K562 (cell line): ENCODE data around the gene MSH4. TPM values are rescaled to one million over a fixed set of nuclear protein-coding genes. Genes with fewer than 3 reads are reported as not detected.
A peak's percentile ranks its signal among the peaks of the same experiment; 100 is the strongest.

Experiments used
- ATAC-seq: fragments of 200-7000 bp; cut with Tn5 transposase; 3 replicates; pipeline ENCODE4 v1.9.1; 2020; ENCODE audit warnings: moderate library complexity
- BruUV-seq: library from RNA; stranded (reverse); fragments of 400-500 nt; replicated peaks from 2 replicates; lab custom pipeline; 2021; lab: Mats Ljungman, UMichigan
- CTCF ChIA-PET: fragments of 300-600 bp; formaldehyde crosslinking; extraction: SDS; loops from one replicate; lab custom pipeline; 2021; ENCODE audit warnings: low intra/inter-chr PET ratio; lab: Yijun Ruan, JAX
- POLR2A ChIA-PET: fragments of 300-600, 350-650 bp; sonication (Branson Sonifier 250); formaldehyde crosslinking; extraction: SDS; loops from one replicate; lab custom pipeline; 2021; ENCODE audit warnings: antibody characterized with exemption, inconsistent platforms; lab: Yijun Ruan, JAX
- DNase-seq, 4 experiments: peaks; one replicate each; pipeline versions ENCODE4 v3.0.0 to v3.0.0-alpha.2; 2011 to 2018; ENCODE audit warnings: low spot score in 3 of 4, mixed read lengths in 3 of 4; ENCODE audit errors: extremely low read depth in 1 of 4
- FAIRE-seq: peaks from 2 replicates; lab custom pipeline; 2011; peaks lifted over from hg19 to GRCh38; lab: Jason Lieb, UNC
- H2AFZ ChIP-seq: 2 replicates; pipeline ENCODE4 v1.6.0; 2011; ENCODE audit warnings: low read depth, low read length, control low read depth, inconsistent platforms
- H3K27ac ChIP-seq: fragments of 200-600 bp; 3 replicates; pipeline ENCODE4 v1.8.0; 2011; ENCODE audit warnings: low read depth, mild to moderate bottlenecking, control low read depth, inconsistent platforms, low read length, moderate library complexity, mixed read lengths; ENCODE audit errors: extremely low read depth
- H3K27me3 ChIP-seq, 2 experiments: fragments of 300-600 bp in 1 of 2; 2 replicates in 1 of 2; 3 replicates in 1 of 2; pipeline versions ENCODE4 v1.6.0 to v1.8.0; 2011; ENCODE audit warnings: inconsistent platforms in 2 of 2, low read length in 2 of 2, mild to moderate bottlenecking in 1 of 2, mixed read lengths in 1 of 2, moderate library complexity in 1 of 2; ENCODE audit not compliant: control insufficient read depth in 2 of 2, insufficient read depth in 2 of 2
- H3K36me3 ChIP-seq: fragments of 300-600 bp; 3 replicates; pipeline ENCODE4 v1.8.0; 2011; ENCODE audit warnings: mild to moderate bottlenecking, low read length, inconsistent platforms; ENCODE audit not compliant: control insufficient read depth, insufficient read depth
- H3K4me1 ChIP-seq, 2 experiments: fragments of 200-600 bp in 1 of 2; replicated peaks in 1 of 2; 2 replicates in 1 of 2; 3 replicates in 1 of 2; pipeline versions ENCODE4 v1.5.1 to v1.8.0; 2011; ENCODE audit warnings: inconsistent platforms in 2 of 2, low read length in 2 of 2, mild to moderate bottlenecking in 1 of 2, mixed read lengths in 1 of 2, moderate library complexity in 1 of 2; ENCODE audit not compliant: control insufficient read depth in 2 of 2, insufficient read depth in 2 of 2
- H3K4me2 ChIP-seq: 2 replicates; pipeline ENCODE4 v1.6.1; 2011; ENCODE audit warnings: low read length, control low read depth, inconsistent platforms, mixed read lengths; ENCODE audit not compliant: insufficient read depth
- H3K4me3 ChIP-seq: fragments of 200-600 bp; sonication (generic), shearing (Covaris generic); 2 replicates; pipeline ENCODE4 v1.5.1; 2016; ENCODE audit warnings: control low read depth, inconsistent platforms
- H3K79me2 ChIP-seq: fragments of 200-600 bp; 3 replicates; pipeline ENCODE4 v1.8.0; 2011; ENCODE audit warnings: low read length, inconsistent platforms; ENCODE audit not compliant: control insufficient read depth, insufficient read depth
- H3K9ac ChIP-seq, 2 experiments: 2 replicates each; pipeline versions ENCODE4 v1.6.0 to v1.6.1; 2011; ENCODE audit warnings: low read depth in 2 of 2, low read length in 2 of 2, control low read depth in 1 of 2, inconsistent platforms in 1 of 2, mild to moderate bottlenecking in 1 of 2, mixed read lengths in 1 of 2; ENCODE audit not compliant: insufficient read depth in 1 of 2
- H3K9me1 ChIP-seq: one replicate; pipeline ENCODE4 v1.6.0; 2011; ENCODE audit warnings: inconsistent platforms, mild to moderate bottlenecking, low read length, moderate library complexity; ENCODE audit not compliant: control insufficient read depth, insufficient read depth
- H3K9me3 ChIP-seq: replicated peaks from 2 replicates; pipeline ENCODE4 v1.5.1; 2011; ENCODE audit warnings: low read depth, low read length, inconsistent platforms; ENCODE audit not compliant: control insufficient read depth, insufficient read depth
- H4K20me1 ChIP-seq: replicated peaks from 2 replicates; pipeline ENCODE4 v1.6.1; 2011; ENCODE audit warnings: low read length, inconsistent platforms, mixed read lengths; ENCODE audit not compliant: control insufficient read depth, insufficient read depth
- BCL6 ChIP-seq: fragments of 250-450 bp; sonication (Bioruptor Pico); IDR thresholded peaks from 2 replicates; pipeline ENCODE4 v1.4.0; 2020
- CEBPB ChIP-seq: fragments of 450-650 bp; IDR thresholded peaks from 2 replicates; pipeline ENCODE4 v1.6.1; 2016; ENCODE audit warnings: missing genetic modification characterization, missing compliant biosample characterization
- CEBPG ChIP-seq, 3 experiments: fragments of 200-800 bp in 1 of 3; sonication (Bioruptor generic) in 1 of 3; sonication (generic) in 1 of 3; formaldehyde crosslinking in 1 of 3; IDR thresholded peaks in 2 of 3; conservative IDR thresholded peaks in 1 of 3; 2 replicates each; pipeline versions ENCODE4 v1.6.1 to v1.8.0; 2016 to 2022; ENCODE audit warnings: missing compliant biosample characterization in 2 of 3, missing genetic modification characterization in 2 of 3, mild to moderate bottlenecking in 1 of 3, missing genetic modification reagents in 1 of 3
- ZNF239 ChIP-seq: fragments of 250-450 bp; sonication (Bioruptor Pico); IDR thresholded peaks from 2 replicates; pipeline ENCODE4 v1.4.0; 2020; ENCODE audit warnings: mild to moderate bottlenecking
- in situ Hi-C: fragments of 300-500 bp; cut with MboI; formaldehyde crosslinking; loops from 4 replicates; pipeline ENCODE4 v1.15.0; 2018; ENCODE audit warnings: inconsistent platforms, mixed read lengths
- intact Hi-C: fragments of 100-400 bp; cut with micrococcal nuclease; formaldehyde crosslinking; loops from 2 replicates; pipeline ENCODE4 v1.14.2; 2022
- polyA plus RNA-seq, 8 experiments: library from polyadenylated mRNA; depleted of rRNA in 4 of 8; stranded (reverse) in 5 of 8; unstranded in 3 of 8; fragments of >200 nt; fragmentation: Nextera tagmentation in 2 of 8; fragmentation: Illumina TruSeq in 1 of 8; extraction: Ambion mirVana in 2 of 8; extraction: Trizol in 1 of 8; gene quantifications; 2 replicates each; pipeline versions ENCODE4 v1.2.1 to v1.2.3, GENCODE V29; 2011 to 2014; ENCODE audit warnings: inconsistent platforms in 1 of 8, missing spikeins in 1 of 8
- total RNA-seq, 7 experiments: library from RNA; depleted of rRNA in 6 of 7; stranded (reverse); fragments of >200 nt in 6 of 7; fragmentation: Illumina TruSeq in 2 of 7; extraction: Trizol in 2 of 7; gene quantifications; 2 replicates each; pipeline versions ENCODE4 v1.2.1 to v1.2.3, GENCODE V29; 2011 to 2021; ENCODE audit warnings: low replicate concordance in 1 of 7
- TF ChIP-seq, protein P1 (sequence below): sonication (generic); formaldehyde crosslinking; IDR thresholded peaks from 2 replicates; pipeline ENCODE4 v1.8.0; 2022; ENCODE audit warnings: mild to moderate bottlenecking, missing genetic modification reagents

The MSH4 gene
- total and polyA plus RNA-seq, 9 of the 15 experiments (the other 6 are each of a cell fraction or from before 2014, with no cell fraction given): 0.04 to 0.18 (median 0.12) TPM; not detected in 4

DNA sequence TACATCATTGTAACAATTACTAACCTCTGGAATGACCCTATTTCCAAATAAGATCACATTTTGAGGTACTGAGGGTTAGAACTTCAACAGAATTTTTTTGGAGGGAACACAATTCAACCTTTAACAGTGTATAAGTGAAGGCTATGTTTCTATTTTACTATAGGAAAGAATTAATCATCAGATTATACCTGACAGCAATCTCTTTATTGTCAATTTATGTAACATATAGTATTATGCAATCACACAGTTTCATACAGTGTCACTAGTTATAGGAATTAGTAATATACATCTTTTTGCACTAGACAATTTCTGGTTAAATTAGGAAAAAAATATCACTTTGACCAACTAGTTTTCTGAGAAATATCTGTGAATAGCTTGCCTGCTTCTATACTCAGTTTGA lies 59.1 kb downstream of the MSH4 start:
- POLR2A ChIA-PET: no interaction called here

More for the DNA sequence above, 59.1 kb downstream of the MSH4 start:
- H3K27me3 ChIP-seq: no peaks in the 10 kb centered on the region; a peak in 1 of 5 replicates
- H3K79me2 ChIP-seq: no peaks in the 10 kb centered on the region
- no peak for ATAC-seq
- no peaks in the 10 kb centered on the region for H3K9me1 ChIP-seq
- H3K9me3 ChIP-seq: no peaks in the 10 kb centered on the region
- H3K27ac ChIP-seq: no peak overlapping the region
- in situ Hi-C loops: no loop called here
- BruUV-seq: no TSS peak
- no peaks in the 10 kb centered on the region for H3K36me3 ChIP-seq
- DNase-seq: no peak
- no peak overlapping the region for H3K4me3 ChIP-seq
- H3K4me2 ChIP-seq: no peak overlapping the region
- H3K9ac ChIP-seq: no peak overlapping the region
- intact Hi-C loops: no loop called here
- H4K20me1 ChIP-seq: no peaks in the 10 kb centered on the region
- no peak for FAIRE-seq
- CTCF ChIA-PET: no interaction called here
- TF ChIP-seq BCL6 (CRISPR knock-in tag) (no peak), CEBPG (CRISPR knock-in tag; IDR thresholded peaks at IDR 0.05) (no peak), CEBPG (tag; conservative IDR thresholded peaks at IDR 0.05 in 1 of 2, IDR thresholded peaks at IDR 0.05 in 1 of 2) (peak; percentile 53 to 59; a peak in 3 of 4 replicates), CEBPB (tag) (peak; percentile 59), ZNF239 (CRISPR knock-in tag) (no peak)
- TF ChIP-seq, protein P1, sequence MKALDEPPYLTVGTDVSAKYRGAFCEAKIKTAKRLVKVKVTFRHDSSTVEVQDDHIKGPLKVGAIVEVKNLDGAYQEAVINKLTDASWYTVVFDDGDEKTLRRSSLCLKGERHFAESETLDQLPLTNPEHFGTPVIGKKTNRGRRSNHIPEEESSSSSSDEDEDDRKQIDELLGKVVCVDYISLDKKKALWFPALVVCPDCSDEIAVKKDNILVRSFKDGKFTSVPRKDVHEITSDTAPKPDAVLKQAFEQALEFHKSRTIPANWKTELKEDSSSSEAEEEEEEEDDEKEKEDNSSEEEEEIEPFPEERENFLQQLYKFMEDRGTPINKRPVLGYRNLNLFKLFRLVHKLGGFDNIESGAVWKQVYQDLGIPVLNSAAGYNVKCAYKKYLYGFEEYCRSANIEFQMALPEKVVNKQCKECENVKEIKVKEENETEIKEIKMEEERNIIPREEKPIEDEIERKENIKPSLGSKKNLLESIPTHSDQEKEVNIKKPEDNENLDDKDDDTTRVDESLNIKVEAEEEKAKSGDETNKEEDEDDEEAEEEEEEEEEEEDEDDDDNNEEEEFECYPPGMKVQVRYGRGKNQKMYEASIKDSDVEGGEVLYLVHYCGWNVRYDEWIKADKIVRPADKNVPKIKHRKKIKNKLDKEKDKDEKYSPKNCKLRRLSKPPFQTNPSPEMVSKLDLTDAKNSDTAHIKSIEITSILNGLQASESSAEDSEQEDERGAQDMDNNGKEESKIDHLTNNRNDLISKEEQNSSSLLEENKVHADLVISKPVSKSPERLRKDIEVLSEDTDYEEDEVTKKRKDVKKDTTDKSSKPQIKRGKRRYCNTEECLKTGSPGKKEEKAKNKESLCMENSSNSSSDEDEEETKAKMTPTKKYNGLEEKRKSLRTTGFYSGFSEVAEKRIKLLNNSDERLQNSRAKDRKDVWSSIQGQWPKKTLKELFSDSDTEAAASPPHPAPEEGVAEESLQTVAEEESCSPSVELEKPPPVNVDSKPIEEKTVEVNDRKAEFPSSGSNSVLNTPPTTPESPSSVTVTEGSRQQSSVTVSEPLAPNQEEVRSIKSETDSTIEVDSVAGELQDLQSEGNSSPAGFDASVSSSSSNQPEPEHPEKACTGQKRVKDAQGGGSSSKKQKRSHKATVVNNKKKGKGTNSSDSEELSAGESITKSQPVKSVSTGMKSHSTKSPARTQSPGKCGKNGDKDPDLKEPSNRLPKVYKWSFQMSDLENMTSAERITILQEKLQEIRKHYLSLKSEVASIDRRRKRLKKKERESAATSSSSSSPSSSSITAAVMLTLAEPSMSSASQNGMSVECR (CRISPR knock-in tag): no peak
- TF ChIP-seq, all 486 proteins: peak for 2
- Histone ChIP-seq H3K4me1 (peaks cover 0 to 5% of the 10 kb centered on the region in 2 experiments; a peak in 1 of 5 replicates), H2AFZ (no peak overlapping the region)
